GM18868 (cell line): ENCODE data around the gene UPF1.
"Not testable (repeated sequence)": the region's sequence is repeated elsewhere in the genome, so short reads cannot be mapped to it uniquely, and the experiment has no call there.

Experiments
- ATAC-seq: cut with Tn5 transposase; IDR thresholded peaks from one replicate; pipeline ENCODE4 v1.9.1; 2021; ENCODE audit warnings: mild to moderate bottlenecking, moderate library complexity; ENCODE audit not compliant: unreplicated experiment

Gene UPF1

DNA sequence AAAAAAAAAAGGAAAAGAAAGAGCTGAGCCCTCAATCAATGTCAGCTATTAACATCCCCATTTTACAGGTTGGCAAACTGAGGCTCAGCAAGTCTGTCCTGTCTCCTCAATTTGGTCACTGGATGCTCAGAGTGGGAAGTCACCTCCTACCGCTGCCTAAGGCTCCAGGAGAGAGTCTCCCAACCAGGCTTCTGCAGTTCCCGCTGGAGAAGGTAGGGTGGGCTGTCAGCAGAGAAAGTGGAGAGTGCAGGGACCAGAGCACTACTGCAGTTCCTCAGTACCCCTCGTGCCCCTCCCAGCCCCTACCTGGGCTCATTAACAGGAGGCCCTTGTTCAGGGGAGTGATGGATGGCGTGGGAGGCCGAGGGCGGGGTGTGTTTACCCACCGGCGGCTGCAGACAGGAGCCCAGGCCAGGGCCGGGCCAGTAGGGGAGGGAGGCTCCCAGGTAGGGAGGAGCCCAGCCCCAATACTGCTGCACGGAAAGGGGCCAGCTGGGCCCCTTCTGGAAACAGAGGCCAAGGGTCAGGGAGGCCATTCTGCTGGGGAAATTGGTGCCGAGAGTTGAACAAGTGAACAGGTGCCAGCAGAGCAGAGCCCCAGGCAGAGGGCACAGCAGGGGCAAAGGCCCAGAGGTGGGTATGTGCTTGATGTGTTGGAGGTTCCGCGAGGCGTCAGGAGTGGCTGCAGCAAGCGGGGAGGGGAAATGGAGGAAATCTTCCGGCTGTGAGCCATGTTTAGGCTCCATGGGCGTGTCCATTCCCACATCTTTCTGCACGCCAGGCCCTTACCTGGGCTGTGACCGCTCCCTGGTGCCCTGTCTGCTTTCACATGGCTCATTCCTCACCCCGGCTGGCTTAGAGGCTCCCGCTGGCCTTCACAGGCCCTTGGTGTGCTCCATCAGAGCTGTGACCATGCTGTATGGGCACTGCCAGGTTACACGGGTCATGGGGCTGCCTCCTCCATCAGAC is 33.1 kb upstream of the UPF1 start:
- ATAC-seq: no peak

DNA sequence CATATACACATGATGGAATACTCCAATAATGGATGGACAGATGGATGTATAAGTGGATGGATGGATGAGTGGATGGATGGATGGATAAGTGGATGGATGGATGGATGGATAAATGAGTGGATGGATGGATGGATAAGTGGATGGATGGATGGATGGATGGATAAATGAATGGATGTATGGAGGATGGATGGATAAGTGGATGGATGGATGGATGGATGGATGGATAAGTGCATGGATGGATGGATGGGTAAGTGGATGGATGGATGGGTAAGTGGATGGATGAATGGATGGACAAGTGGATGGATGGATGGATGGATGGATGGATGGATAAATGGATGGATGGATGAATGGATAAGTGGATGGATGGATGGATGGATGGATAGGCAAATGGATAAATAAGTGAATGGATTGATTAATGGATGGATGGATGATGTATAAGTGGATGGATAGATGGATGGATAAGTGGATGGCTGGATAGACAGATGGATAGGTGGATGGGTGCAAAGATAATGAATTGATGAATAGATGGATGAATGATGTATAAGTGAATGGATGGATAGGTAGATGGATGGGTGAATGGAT is 32.3 kb upstream of the UPF1 start:
- ATAC-seq: no peak

DNA sequence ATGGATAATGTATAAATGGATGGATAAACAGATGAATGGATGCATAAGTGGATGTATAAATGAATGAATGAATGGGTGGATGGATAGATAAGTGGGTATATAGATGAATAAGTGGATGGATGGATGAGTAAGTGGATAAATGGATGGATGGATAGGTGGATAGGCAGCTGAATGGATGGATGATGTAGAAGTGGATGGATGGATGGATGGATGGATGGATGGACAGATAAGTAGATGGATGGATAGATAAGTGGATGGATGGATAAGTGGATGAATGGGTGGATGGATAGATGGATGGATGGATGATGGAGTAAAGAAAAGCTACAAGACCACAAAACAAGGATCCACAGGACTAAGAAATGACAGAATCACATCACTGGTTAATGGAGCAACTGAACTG is 31.7 kb upstream of the UPF1 start:
- no peak for ATAC-seq

DNA sequence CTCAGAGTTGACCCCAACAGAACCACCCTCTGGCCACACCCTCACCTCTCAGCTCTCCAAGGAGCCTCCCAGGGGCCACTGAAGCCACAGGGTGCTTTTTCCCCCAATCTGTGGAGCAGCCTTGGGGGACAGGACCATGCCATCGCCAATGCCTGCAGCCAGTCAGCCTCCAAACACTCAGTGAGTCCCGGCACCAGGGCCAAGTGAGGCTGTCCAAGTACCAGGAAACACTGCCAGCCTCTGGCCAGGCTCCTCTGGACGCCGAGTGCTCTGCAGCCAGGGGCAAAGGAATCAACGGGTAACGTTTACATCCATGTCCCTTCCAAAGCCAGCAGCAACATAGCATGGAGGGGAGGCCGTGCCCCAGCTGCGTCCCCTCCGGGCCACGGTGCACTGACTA is 31.1 kb upstream of the UPF1 start:
- no peak for ATAC-seq

DNA sequence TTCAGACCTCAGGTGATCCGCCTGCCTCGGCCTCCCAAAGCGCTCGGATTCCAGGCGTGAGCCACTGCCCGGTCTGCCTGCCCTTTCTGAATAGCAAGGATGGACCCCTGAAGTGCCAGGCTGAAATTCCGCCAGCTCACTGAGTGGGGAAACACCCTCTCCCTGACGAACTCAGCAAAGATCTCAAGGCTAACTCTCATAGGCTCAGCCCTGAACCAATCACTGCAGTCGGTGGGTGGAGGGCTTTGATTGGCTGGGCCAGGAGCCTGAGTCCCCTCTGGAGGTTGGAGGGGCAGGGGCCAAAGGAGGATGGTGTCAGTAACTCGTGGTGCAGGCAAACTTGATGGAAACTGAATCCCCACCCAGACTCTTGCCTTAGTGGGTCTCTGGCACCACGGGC is 29.4 kb upstream of the UPF1 start:
- no peak for ATAC-seq

DNA sequence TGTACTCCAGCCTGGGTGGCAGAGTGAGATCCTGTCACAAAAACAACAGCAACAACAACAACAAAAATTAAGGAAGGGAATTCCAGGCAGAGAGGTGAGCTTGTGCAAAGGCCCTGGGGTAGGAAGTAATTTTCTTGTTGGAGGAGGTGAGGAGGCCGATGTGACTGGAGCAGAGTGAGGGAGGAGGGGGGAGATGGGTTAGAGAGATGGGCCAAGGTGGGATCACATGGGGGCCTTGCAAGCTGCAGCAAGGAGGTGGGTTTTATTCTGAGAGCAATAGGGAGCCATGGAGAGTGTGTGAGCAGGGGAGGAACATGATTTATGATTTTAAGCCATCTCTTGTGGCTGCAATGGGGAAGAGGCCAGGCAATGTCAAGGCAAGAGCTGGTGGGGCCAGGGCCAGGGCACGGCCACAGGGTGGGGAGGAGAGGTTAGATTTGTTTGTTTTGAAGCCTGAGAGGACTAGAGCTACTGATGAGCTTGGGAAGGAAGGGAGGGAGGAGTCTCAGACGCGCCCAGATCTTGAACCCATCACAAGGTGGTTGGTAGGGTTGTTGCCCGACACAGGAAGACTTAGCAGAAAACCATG is 28.1 kb upstream of the UPF1 start:
- no peak for ATAC-seq

DNA sequence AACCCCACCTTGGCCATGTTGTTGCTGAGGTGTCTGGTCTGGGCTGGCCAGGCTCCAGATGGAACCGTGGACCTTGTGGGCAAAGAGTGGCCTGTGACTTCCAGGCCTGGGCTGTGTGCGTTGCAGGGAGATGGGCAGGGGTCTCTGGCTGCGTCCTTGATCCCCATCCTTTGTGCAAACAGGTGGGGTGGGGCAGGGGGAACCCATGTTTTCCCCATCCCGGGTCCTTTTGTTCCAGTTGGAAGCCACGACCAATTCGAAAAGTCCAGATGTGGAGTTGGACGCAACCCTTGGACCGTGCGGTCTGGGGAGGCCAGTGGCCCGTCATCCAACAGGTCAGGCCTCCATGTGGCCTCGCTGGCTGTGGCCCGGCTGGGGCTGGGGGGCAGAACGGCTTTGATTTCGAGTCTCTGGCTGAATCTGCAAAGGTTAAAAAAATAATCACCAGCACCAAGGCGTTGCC is 27.6 kb upstream of the UPF1 start:
- no peak for ATAC-seq

DNA sequence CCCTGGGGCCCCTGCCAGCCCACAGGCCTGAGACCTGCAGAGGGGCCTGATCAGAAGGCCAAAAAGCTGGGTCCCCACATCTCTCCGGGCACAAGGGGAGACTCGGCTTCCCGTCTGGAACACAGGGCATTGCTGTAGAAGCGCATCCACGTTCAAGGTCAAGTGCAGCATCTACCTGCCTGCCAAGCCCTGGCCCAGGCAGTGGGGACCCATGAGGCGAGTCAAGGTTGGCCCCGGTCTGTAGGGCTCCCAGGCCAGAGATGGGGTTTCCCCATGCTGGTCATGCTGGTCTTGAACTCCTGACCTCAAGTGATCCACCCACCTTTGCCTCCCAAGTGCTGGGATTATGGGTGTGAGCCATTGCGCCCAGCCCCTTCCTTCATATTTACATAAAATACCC is 27.1 kb upstream of the UPF1 start:
- ATAC-seq: no peak

DNA sequence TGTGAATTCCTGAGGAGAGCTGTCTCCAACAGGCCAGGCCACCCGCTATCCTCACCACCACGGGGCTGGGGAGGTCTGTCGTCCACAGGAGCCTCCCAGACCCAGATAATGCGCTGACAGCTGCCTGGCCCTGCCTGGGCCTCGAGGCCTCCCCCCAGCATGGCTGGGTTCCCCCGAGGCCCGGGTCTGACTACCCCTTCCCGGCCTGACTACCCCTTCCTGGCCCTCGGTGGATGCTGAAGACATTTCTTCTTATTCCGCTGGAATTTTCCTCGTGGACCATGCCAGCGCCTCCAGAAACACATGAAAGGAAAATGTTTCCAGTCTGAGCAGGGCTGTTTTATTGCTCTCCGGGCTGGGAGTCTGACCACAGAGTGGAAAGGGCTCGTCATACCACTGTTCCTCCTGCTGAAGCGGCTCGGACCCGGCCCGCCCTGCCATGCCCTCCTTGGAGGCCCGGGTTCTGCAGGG is 23.9 kb upstream of the UPF1 start:
- no peak for ATAC-seq

DNA sequence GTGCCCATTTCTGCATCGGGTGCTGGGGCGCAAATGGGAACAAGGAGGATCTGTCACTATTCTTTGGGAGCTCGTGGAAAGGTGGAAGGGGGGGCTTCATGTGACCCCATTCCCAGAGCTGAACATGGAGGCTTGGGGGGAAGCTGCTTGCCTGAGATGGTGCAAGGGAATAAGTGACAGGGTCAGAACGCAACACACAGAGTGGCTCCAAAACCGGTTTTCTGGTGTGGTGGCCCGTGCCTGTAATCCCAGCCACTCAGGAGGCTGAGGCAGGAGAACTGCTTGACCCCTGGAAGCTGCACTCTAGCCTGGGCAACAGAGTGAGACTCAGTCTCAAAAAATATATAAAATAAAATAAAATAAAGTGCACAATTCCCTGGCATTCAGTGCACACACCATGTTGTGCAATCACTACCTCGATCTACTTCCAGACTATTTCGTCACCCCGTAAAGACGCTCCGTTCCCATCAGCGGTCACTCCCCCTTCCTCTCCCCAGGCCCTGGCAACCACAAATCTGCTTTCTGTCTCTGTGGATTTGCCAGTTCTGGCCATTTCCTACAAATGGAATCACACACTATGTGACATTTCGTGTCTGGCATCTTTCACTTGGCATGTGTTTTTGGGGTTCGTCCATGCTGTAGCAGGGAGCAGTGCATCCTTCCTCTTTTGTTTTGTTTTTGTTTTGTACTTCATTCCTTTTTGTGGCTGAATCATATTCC is 22.4 kb upstream of the UPF1 start:
- no peak for ATAC-seq

DNA sequence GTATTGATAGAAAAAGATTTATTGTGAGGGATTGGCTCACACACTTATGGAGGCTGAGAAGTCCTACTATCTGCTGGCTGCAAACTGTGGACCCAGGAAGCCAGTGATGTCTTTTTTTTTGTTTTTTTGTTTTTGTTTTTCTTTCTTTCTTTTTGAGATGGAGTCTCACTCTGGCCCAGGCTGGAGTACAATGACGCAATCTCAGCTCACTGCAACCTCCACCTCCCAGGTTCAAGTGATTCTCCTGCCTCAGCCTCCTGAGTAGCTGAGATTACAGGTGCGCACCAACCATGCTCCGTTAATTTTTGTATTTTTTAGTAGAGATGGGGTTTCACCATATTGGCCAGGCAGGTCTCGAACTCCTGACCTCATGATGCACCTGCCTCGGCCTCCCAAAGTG is 20.1 kb upstream of the UPF1 start:
- ATAC-seq: not testable (repeated sequence)

DNA sequence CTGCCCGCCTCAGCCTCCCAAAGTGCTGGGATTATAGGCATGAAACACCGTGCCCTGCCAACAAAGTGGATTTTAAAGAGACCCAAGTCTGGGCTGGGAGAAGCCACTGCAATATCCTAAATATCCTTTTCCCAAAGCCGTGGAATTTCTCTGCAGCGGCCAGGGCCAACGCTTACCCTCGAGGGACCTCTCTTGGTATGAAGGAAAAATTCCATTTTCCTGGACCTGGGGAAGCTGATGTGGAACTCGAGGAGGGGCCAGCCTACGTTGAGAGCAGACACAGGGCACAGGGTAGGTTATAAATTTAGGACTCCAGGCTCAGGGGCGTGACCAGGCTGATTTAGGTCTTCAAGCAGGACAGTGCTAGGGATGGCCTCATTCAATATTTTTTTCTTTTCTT is 17.7 kb upstream of the UPF1 start:
- ATAC-seq: no peak

DNA sequence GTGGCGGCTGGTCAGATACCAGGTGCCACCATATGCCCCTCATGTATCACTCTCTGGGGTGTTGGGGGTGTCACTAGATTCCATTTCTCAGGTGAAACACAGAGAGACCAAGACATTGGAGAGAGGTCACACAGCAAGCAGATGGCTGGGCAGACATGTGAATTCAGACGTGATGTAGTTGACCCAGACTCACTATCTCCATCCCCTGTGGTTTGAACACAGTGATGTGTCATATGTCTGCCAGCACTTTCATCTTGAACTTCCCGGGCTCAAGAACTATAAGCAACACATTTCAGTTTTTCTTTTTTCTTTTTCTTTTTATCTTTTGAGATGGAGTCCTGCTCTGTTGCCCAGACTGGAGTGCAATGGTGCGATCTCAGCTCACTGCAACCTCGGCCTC is 16.1 kb upstream of the UPF1 start:
- ATAC-seq: no peak

DNA sequence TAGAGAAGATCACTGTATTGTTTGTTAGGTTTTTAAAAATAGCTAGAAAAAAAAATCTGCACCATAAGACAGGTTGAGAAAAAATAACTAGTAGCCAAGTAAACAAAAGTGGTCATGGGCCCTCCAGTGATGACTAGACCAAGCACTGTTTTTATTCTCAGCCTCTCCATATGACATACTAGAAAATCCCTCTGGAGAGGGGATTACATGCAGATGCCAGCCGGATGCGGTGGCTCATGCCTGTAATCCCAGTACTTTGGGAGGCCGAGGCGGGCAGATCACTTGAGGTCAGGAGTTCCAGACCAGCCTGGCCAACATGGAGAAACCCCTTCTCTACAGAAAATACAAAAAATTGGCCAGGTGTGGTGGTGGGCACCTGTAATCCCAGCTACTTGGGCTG is 15.1 kb upstream of the UPF1 start:
- not testable (repeated sequence) for ATAC-seq

DNA sequence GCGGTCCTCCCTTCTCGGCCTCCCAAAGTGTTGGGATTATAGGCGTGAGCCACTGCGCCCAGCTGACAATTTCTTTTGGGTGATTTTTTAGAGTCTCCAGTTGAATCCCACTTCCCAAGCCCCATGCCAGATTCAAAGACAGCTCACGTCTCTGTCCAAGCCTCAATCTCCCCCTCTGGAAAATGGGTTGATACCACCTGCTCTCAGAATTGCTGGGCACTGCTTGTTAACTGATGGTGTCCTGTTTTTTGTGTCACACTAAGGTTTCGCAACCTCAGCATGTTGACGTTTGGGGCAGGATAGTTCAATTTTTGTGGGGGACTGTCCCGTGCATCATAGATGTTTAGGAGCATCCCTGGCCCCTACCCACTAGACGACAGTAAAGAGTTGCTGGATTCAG is 14.2 kb upstream of the UPF1 start:
- no peak for ATAC-seq

DNA sequence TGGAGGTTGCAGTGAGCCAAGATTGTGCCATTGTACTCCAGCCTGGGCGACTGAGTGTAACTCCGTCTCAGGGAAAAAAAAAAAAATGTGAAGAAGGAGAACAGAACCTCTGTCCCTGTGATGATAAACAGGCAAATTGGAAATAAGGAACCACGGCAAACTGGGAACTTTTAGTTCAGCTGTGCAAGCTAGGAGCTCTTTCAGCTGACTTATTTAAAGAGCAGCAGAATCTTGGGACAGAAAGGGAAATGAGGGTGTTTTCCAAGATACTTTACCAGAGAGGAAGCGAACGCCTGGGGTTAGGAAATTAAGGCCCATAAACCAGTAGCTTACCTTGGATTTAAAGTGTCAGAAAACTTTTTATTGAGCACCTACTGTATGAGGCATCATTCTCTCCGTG is 3.0 kb upstream of the UPF1 start:
- no peak for ATAC-seq

DNA sequence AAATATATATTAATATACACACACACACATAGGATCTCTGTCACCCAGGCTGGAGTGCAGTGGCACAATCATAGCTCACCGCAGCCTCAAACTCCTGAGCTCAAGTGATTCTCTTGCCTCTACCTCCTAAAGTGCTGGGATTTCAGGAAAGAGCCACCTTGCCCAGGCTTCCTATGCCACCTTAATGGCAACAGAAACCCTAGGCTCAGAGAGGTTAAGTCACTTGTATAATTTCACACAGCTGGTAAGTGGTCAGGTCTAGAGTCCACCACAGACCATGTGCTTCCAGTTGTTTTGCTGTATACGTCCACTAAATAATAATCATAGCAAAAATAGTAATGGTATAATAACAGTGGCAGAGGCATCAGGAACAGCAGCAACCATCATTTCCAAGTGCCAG is 1.3 kb upstream of the UPF1 start:
- ATAC-seq: no peak

DNA sequence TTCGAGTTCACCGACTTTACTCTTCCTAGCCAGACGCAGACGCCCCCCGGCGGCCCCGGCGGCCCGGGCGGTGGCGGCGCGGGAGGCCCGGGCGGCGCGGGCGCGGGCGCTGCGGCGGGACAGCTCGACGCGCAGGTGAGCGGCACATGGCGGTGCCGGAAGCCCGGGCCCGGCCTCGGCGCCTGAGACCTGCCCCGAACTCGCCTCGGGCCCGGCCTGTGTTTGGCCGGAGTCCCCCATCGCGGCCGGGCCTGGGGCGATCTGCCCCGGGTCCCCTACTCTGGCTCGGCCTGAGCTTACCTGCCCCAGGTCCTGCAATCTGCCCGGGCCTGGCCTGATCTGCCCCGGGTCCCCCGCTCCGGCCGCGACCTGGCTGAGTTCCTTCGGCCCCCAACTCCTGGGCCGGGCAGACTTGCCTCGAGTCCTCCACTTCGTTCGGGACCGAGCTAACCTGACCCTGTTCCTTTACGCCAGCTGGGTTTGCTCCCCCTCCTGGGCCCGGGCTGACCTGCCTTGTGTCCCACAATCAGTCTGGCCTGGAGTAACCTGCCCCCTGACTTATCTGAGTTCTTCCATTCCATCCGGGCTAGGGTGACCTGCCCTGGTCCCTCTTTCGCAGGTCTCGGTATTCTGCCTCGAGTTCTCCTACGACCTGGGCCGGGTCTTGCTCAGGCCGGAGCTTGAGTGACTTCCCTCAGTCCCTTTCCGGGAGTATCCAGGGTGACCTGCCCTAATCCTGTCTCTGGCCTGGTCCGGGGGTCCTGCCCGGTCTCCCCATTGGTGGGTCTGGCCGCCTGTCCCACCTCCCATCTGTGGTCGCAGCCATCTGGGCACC is 764 bp downstream of the UPF1 start:
- ATAC-seq: peak; percentile 29

DNA sequence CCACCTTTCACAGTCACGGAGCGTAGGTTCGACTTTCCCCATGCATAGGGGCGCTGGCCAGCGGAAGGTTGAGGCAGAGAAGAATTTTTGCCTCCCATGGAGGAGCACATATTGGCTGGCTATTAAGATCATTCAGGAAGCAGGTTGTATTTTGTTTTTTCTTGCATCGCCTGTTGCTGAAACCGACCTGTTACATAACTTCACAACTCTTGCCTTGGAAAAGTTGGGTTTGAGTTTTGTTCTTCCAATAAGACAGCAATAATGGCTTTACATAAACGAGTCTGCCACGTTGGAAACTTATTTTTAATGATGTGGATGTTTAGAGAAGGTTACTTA is 1.4 kb downstream of the UPF1 start:
- ATAC-seq: no peak

DNA sequence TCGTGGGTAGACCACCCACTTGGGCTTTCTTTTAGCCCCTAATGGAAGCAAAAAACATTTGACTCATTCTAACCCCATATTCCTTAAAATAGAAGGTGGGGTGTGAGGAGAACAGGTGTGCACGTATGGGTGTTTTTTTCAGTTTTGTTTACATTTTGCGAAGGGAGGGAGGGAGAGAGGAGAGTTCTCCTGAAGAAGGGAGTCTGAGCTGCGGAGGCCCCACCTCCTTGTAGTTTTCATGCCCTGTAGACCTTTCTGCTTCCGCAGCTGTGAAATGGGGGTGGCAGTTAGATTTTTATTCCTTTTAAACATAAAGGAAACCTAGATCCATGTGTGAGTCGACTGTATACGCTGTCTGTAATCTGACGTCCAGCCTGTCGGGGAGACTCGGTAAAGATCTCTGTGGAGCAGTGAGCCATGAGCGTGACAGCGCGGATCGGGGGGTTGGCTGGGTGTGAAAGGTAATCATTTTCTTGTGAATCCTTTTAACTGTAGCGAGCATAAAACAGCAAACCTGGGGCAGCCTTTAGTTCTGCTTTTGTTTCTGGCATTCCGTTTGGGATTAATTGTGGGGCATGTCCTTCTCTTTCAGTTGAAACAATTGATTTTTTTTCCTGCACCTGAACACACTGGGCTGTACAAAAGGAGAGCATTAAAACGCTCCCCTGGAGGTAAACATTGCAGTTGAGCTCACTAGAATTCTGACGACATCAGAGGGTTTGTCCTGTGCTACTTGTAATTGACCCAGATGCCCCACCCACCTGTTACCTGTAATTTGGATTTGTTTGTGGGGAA is 2.3 kb downstream of the UPF1 start:
- ATAC-seq: no peak
